Left ventricle myocardium superior (tissue), 1 donor: Measurements from ENCODE around the gene RYR1. TPM values are rescaled to one million over a fixed set of nuclear protein-coding genes. Genes with fewer than 3 reads are reported as not detected.
"Not testable (repeated sequence)": the region's sequence is repeated elsewhere in the genome, so short reads cannot be mapped to it uniquely, and the experiment has no call there.

ENCODE experiments used
- ATAC-seq: fragments of 200-7000 bp; cut with Tn5 transposase; one replicate; pipeline ENCODE4 v1.9.1; 2020; ENCODE audit warnings: mild to moderate bottlenecking, moderate library complexity
- DNase-seq: peaks from one replicate; pipeline ENCODE4 v3.0.0-alpha.2; 2020
- intact Hi-C: fragments of 100-400 bp; cut with micrococcal nuclease; formaldehyde crosslinking; loops from one replicate; pipeline ENCODE4 v1.11.0; 2022
- total RNA-seq: library from RNA; stranded (reverse); fragmentation: NEBNext Ultra II Directional; extraction: Animal tissue kit (Norgen Biotek cat#: 25700); gene quantifications from one replicate; pipeline ENCODE4 v1.2.1, GENCODE V29; 2021
- donor health status: DM: no; HTN: yes; CAD: no; lungs with severe emphysema.

Gene RYR1
- total RNA-seq, 1 donor from 2014 or later = 1.1 TPM

DNA sequence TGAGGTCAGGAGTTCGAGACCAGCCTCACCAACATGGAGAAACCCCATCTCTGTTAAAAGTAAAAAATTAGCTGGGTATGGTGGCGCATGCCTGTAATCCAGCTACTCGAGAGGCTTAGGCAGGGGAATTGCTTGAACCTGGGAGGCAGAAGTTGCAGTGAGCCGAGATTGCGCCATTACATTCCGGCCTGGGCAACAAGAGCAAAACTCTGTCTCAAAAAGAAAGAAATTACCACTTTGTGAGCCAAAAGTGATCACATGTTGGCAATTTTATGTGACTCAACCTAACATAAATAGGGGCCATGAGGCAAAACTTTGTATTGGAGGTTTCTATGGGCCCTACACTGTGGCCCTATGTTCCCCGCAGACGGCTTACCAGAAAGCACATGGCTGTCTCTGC, 112.1 kb downstream of the RYR1 start:
- no peak for ATAC-seq
- no peak for DNase-seq
- intact Hi-C loops = no loop called here

DNA sequence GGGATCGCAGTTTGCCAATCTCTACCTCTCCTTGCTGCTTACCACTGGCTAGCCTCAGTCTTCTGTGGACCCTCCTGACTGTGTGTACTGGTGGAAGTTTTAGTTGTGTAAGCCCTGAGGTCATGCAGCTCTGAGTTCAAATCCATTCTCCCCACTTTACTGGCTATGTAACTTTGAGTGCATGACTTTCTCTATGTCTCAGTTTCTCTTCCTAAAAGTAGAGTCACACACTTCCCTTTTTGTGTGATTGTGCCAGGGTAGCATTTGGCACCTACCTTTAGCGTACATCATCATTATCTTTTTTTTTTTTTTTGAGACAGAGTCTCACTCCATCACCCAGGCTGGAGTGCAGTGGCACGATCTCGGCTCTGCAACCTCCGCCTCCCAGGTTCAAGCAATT, 113.9 kb downstream of the RYR1 start:
- intact Hi-C loops = no loop called here
- DNase-seq (no peak), ATAC-seq (no peak)

DNA sequence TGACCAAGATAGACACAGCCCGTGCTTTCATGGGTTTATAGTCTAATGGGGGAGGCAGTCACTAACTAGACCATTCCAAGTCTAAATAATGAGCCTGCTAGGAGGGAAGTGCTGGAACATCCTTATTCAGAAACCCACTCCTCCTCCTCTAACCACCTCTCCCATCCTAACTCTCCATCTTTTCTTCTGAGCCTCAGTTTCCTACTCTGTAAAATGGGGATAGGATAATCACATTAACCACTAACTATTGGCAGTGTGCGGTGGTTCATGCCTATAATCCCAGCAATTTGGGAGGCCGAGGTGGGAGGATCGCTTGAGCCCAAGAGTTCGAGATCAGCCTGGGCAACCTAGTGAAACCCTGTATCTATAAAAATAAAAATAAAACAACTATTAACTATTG, 115.6 kb downstream of the RYR1 start:
- intact Hi-C loops = no loop called here
- DNase-seq = no peak

DNA sequence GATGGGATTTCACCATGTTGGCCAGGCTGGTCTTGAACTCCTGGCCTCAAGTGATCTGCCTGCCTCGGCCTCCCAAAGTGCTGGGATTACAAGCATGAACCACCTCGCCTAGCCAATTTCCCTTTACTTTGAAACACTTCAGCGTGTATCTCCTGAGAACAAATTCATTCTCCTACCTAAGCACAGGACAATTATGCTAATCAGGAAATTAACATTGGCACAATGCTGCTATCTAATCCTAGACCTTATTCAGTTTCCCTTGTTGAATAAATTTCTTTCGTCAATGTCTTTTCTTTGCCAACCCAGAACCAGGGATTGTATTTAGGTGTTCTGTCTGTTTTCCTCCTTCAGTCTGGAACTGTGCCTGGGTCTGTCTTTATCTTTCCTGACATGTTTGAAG, 116.5 kb downstream of the RYR1 start:
- DNase-seq = no peak
- intact Hi-C loops = no loop called here
- no peak for ATAC-seq

More for the DNA sequence above, 115.6 kb downstream of the RYR1 start:
- ATAC-seq = no peak

DNA sequence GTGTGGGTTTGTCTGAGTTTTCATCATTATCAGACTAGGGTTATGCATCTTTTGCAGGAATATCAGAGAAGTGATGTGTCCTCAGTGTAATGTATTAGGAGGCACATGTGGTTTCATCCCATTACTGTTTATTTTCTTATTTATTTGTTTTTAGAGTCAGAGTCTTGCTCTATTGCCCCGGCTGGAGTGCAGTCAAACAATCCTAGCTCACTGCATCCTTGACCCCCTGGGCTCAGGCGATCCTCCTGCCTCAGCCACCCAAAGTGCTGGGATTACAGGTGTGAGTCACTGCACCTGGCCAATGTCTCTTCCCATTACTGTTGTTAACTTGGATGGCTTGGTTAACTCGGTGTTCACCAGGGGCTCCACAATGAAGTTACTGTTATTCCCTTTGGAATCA, 116.9 kb downstream of the RYR1 start:
- ATAC-seq (no peak), DNase-seq (no peak)
- intact Hi-C loops = no loop called here

DNA sequence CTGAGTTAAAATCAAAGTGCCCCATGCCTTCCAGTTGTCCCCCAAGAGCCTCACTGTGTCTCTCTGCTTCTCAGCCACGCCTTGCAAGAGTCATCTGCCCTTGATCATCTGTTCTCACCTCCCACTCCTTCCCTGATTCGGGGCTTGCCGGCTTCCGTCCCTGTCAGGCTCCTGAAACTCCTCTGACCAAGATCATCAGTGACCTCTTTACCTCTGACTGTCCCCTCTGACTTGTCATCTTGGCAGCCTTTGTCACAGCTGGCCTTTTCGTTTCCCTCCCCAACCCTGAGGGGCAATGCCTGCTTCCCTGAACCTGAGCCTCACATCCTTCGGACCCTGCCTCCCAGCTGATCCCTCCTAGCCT, 117.9 kb downstream of the RYR1 start:
- no peak for DNase-seq
- no peak for ATAC-seq
- intact Hi-C loops = no loop called here

DNA sequence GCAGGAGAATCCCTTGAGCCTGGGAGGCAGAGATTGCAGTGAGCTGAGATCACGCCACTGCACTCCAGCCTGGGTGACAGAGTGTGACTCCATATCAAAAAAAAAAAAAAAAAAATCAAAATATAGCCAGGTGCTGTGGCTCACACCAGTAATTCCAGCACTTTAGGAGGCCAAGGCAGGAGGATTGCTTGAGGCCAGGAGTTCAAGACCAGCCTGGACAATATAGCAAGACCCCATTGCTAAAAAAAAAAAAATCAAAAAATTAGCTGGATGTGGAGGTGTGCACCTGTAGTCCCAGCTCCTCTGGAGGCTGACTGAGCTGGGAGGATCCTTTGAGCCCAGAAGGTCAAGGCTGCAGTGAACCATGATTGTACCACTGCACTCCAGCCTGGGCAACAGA, 119.7 kb downstream of the RYR1 start:
- intact Hi-C loops, ATAC-seq, DNase-seq: not testable (repeated sequence)

DNA sequence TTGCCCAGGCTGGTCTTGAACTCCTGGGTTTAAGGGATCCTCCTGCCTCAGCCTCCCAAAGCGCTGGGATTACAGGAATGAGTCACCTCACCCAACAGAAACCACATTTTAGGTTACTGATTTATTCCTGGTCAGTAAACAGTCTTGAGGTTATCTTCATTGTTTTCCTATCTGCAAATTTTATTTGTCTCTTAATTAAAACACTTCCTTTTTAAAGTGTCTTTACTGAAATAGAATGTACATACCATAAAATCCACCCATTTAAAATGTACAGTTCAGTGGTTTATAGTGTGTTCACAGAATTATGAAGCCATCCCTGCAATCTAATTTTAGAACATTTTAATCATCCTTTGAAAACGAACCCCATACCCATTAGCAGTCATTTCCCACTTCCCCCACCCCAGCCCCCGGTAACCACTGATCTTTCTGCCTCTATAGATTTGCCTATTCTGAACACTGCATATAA, 121.2 kb downstream of the RYR1 start:
- intact Hi-C loops = no loop called here
- ATAC-seq = no peak
- DNase-seq = no peak

DNA sequence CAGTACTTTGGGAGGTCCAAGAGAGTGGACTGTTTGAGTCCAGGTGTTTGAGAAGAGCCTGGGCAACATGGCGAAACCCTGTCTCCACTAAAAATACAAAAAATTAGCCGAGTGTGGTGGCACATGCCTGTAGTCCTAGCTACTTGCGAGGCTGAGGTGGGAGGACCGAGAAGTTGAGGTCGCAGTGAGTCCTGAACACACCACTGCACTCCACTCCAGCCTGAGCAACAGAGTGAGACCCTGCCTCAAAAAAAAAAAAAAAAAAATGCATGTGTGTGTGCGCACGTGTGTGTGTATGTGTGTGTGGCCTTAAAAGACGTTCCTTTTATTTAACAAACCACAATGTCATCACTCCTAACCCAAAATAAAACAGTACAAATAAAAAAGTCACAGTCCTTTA, 121.7 kb downstream of the RYR1 start:
- no peak for ATAC-seq
- DNase-seq = no peak
- intact Hi-C loops = no loop called here

DNA sequence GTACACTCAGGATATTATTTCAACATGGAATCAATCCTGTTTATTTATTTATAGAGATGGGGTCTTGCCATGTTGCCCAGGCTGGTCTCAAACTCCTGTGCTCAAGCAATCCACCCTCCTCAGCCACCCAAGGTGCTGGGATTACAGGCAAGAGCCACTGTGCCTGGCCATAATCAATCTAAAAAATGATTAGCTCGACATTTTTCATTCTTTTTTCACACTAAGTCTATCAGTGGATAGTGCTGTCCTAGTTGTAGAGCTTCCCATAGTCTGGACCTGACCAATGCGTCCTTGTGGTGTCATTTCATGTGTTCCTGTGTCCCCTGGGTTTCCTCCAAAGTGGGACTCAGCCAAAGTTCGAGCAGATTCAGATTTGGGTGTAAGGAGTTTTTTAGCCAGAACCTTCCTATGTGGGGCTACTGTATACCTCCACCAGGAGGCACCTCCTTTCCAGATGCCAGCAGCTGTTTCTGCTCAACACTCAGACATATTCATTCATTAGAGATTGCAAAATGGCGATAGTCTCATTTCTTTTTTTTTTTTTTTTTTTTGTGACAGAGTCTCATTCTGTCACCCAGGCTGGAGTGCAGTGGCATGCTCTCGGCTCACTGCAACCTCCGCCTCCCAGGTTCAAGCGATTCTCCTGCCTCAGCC, 123.2 kb downstream of the RYR1 start:
- intact Hi-C loops = no loop called here
- ATAC-seq (no peak), DNase-seq (peak; percentile 2)

DNA sequence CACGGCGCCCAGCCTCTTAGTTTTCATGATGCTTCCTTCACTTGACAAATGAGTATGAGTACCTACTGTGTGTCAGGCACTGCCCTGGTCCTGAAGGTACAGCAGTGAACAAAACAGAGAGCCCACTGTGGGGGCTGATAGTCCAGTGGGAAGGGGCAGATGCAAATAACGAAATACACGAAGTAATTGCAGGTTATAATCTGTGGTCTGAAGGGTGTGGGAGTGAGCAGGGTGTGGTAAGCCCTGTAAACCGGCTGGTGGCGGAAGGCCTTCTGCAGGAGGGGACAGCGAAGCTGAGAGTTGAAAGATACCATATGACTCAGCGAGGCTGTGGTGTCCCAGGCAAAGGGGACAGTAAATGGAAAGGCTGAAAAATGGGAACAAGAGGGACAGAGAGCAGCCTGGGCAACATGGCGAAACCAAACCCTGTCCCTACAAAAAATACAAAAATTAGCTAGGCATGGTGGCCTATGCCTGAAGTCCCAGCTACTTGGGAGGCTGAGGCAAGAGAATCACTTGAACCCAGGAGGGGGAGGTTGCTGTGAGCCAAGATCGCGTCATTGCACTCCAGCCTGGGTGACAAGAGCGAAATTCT, 123.8 kb downstream of the RYR1 start:
- intact Hi-C loops = no loop called here
- ATAC-seq (no peak), DNase-seq (peak; percentile 20)

DNA sequence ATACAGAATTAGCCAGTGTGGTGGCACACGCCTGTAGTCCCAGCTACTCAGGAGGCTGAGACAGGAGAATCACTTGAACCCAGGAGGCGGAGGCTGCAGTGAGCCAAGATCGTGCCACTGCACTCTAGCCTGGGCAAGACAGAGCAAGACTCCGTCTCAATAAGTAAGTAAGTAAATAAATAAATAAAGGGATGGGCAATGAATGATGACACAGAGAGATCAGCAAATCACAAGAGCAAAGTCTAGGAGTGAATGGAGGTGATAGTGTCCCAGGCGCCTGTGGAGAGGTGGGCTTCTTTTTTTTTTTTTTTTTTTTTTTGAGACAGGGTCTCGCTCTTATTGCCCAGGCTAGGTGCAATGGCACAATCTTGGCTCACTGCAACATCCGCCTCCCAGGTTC, 125.4 kb downstream of the RYR1 start:
- intact Hi-C loops, ATAC-seq: not testable (repeated sequence)
- DNase-seq = peak; percentile 0

DNA sequence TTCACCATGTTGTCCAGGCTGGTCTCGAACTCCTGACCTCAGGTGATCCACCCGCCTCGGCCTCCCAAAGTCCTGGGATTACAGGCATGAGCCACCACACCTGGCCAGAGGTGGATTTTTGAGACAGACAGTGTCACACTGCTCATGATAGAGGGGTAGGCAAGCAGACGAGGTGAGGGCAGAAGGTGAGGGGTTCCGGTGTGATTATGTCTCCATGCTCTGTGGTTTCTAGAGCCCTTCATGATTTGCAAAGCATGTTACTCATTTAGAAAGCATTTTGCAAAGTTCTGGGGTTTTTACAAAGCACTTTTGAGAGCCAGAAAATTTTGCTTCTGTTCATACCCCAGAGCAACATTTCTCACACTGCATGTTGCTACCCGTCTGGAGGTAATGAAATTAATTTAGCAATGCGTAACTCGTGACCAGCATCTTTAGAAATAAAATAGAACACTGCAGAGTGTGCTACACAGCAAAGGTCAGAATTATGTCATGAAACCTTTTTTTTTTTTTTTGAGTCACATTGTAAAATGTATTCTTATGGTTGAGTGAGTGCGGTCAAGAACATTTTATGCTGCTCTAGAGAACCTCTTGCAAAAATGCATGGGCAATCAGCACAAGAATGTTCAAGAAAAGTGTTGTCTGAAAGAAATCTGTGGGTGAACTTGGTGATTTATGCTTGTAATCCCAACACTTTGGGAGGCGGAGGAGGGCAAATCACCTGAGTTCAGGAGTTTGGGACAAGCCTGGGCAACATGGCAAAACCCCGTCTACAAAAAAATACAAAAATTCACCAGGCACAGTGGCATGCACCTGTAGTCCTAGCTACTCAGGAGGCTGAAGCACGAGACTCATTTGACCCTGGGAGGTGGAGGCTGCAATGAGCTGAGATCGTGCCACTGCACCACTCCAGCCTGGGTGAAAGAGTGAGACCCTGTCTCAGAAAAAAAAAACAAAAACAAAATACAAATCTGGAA, 126.2 kb downstream of the RYR1 start:
- intact Hi-C loops = no loop called here
- DNase-seq (peak; percentile 6), ATAC-seq (no peak)

DNA sequence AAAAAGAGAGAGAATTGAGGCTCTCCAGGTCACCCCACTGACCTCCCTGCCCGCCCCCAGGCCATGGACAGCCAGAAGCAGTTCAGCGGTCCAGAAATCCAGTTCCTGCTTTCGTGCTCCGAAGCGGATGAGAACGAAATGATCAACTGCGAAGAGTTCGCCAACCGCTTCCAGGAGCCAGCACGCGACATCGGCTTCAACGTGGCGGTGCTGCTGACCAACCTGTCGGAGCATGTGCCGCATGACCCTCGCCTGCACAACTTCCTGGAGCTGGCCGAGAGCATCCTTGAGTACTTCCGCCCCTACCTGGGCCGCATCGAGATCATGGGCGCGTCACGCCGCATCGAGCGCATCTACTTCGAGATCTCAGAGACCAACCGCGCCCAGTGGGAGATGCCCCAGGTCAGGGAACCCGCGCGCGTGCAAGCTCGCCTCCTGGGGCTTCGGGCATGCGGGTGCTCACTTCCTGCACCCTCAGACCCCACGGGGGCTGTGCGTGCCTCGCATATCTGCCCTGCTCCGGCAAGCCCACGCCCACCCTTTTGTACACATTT, 127.6 kb downstream of the RYR1 start:
- ATAC-seq = no peak
- intact Hi-C loops = no loop called here
- DNase-seq = peak; percentile 25

DNA sequence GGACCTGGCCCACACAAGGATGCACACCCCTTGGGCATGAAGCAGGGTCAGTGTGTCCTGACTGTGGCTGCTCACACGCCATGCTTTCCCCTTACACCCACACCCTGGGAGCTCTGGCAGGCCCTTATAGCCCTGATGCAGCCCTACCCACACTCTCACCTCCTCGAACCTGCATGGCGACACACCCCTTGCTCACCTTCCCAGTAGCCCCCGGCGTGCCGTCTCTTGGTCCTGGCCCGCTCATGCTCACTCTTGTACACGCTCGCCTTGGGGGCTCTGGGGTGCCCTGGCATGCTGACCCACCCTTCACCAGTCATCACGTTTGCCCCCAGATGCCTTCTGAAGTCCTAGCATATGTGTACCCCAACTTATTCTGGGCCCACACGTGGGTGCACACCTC, 128.2 kb downstream of the RYR1 start:
- peak; percentile 19 for DNase-seq
- intact Hi-C loops = no loop called here
- no peak for ATAC-seq

DNA sequence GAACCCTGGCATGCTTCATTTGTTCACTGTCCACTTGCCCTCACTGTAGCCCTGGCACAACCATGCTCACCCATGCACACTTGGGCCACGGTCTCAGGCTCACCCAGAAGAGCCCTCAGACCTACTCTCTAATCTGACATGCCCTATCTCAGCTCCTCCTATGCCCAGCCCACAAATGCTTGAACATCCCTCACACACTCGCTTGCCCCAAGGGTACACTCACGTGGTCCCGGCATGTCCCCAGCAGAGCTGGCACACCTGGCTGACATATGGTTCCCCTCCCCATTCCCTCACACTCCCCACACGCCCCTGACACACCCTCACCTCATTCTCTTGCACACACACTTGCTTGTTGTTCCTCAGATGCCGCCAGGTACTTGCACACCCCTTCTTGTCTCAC, 128.6 kb downstream of the RYR1 start:
- ATAC-seq = no peak
- intact Hi-C loops = no loop called here
- no peak for DNase-seq

DNA sequence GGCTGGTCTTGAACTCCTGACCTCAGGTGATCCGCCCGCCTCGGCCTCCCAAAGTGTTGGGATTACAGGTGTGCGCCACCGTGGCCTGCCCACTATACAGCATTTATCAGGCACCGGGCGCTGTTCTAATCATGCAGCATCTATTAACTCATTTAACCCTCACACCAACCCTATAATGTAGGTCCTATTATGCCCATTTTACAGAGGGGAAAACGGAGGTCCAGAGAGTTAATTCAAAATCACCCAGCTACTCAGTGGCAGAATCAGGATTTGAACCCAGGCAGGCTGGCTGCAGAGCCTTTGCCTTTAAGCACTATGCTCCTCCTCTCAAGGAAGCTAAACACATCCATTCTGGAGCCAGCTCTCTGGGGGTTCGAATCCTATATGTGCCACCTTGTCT, 130.0 kb downstream of the RYR1 start:
- DNase-seq = peak; percentile 3

DNA sequence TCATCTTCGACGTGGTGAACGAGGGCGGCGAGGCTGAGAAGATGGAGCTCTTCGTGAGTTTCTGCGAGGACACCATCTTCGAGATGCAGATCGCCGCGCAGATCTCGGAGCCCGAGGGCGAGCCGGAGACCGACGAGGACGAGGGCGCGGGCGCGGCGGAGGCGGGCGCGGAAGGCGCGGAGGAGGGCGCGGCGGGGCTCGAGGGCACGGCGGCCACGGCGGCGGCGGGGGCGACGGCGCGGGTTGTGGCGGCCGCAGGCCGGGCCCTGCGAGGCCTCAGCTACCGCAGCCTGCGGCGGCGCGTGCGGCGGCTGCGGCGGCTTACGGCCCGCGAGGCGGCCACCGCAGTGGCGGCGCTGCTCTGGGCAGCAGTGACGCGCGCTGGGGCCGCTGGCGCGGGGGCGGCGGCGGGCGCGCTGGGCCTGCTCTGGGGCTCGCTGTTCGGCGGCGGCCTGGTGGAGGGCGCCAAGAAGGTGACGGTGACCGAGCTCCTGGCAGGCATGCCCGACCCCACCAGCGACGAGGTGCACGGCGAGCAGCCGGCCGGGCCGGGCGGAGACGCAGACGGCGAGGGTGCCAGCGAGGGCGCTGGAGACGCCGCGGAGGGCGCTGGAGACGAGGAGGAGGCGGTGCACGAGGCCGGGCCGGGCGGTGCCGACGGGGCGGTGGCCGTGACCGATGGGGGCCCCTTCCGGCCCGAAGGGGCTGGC, 131.6 kb downstream of the RYR1 start:
- DNase-seq (peak; percentile 33), ATAC-seq (peak; percentile 21)
- intact Hi-C loops = no loop called here

More for the DNA sequence above, 130.0 kb downstream of the RYR1 start:
- ATAC-seq = no peak
- intact Hi-C loops = no loop called here

DNA sequence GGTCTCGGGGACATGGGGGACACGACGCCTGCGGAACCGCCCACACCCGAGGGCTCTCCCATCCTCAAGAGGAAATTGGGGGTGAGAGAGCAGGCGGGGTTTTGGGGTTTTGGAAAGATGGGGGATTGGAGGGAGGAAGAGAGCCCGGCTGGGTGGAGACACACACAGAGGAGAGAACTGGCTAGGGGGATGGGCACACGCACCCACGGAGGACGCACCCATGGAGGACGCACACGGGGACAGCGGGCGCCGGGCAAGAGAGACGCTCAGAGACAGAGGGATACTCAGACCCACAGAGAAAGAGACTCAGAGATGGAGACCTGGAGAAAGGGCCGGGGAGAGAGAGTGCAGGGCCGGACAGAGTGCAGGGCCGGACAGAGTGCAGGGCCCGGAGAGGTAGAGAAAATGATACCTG, 132.2 kb downstream of the RYR1 start:
- ATAC-seq = no peak
- intact Hi-C loops = no loop called here
- DNase-seq = no peak
